Myocyte (in vitro differentiated cells): ENCODE data around the gene EPHB3. TPM values are rescaled to one million over a fixed set of nuclear protein-coding genes. Genes with fewer than 3 reads are reported as not detected.
A peak's percentile ranks its signal among the peaks of the same experiment; 100 is the strongest.

Source experiments
- DNase-seq: peaks from one replicate; pipeline ENCODE4 v3.0.0-alpha.2; 2012; ENCODE audit warnings: low read depth
- total RNA-seq: library from RNA; depleted of rRNA; stranded (reverse); fragments of >200 nt; gene quantifications from 2 replicates; pipeline ENCODE4 v1.2.3, GENCODE V29; 2014

EPHB3 gene
- total RNA-seq, 1 donor from 2014 or later: 23.6 TPM

DNA sequence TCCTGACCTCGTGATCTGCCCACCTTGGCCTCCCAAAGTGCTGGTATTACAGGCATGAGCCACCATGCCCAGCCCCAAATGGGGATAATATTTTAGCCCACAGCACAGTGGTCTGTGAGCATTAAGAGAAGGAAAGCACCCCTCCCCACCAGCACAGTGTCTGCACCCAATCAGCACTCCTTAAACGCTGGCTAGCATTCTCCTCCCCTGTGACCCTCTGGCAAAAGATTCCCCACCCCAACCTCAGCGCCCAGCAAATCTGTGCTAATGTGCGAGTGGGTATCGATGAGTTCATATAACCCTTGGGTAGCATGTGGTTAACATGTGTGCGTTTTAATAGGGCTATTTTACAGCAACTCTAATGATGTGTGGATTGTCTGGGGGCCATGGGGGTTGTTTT lies 18.3 kb upstream of the EPHB3 start:
- no peak for DNase-seq

GRCh38 chr3:184543843-184544512 lies 17.6 kb upstream of the EPHB3 start:
- DNase-seq: peak; percentile 86

DNA sequence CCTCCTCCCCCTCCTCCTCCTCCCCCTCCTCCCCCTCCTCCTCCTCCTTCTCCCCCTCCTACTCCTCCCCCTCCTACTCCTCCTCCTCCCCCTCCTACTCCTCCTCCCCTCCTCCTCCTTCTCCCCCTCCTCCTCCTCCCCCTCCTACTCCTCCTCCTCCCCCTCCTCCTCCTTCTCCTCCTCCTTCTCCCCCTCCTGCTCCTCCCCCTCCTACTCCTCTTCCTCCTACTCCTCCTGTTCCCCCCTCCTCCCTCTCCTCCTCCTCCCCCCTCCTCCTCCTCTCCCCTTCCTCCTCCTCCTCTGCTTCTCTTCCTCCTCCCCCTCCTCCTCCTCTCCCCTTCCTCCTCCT lies 17.1 kb upstream of the EPHB3 start:
- no peak for DNase-seq

GRCh38 chr3:184545769-184546168 lies 15.8 kb upstream of the EPHB3 start:
- DNase-seq: no peak

DNA sequence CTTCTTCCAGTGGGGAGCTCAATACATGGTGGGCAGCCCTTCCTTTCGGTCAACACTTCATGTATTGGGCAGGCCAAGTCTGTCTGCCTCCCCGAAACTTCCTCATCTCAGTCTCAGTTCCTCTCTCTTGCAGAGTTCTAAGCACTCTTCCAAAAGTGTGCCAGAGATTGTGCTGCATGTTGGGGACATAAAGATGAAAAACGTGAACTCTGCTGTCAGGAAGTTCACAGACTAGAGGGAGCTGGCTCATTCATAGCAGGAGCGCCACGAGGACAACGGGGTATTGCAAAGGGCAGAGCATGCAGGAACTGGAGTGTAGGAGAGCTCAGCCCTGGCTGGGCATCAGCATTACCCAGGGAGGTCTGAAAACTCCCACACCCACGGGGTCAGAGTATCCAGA lies 15.3 kb upstream of the EPHB3 start:
- DNase-seq: no peak

- DNase-seq: no peak
These were observed 11.6 kb upstream of the EPHB3 start for GRCh38 chr3:184549796-184550577.

DNA sequence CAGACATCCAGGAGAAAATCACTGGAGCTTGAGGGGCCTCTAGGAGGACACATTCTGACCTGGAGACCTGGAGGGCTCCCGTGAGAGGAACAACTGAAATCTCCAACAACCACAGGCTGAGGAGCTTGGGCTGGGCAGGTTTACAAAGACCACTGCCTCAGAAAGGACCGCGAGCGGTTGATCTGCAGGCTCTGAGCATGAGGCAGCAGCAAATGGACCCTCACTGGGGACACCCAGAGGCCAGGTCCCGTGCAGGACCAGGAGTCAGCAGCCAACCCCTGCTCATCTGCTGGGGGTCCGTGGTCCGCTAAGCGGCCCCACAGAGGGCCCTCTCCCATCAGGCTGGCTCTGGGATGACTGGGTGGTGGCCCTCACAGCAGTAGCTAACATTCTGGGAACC lies 10.5 kb upstream of the EPHB3 start:
- DNase-seq: no peak

DNA sequence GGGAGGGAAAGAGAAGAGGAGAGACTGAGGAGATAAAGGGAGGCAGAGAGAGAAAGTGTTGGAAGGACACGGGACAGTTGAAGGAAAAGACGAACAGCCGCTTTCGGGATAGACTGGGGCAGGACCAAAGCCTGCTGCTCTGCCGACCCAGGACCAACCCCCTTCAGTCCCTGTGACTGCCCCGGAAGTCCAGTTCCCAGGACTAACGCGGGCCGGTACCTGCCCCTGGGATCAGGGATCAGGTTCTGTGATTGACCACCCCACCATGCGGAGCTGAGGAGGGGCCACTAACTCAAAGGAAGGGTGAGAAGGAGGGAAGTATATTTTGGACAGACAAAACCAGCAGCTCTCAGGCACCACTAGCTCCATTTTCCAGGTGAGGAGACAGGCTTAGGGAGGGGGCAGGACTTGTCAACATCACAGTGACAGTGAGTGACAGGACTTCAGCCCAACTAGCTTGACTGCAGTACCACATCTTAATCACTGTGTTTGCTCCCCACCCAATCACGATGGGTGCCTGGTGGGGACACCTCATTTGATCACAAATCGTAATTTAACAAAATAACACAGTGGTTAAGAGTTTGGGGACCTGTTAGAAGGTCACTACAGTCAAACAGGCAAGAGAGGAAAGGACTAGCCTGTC lies 9.8 kb upstream of the EPHB3 start:
- no peak for DNase-seq

DNA sequence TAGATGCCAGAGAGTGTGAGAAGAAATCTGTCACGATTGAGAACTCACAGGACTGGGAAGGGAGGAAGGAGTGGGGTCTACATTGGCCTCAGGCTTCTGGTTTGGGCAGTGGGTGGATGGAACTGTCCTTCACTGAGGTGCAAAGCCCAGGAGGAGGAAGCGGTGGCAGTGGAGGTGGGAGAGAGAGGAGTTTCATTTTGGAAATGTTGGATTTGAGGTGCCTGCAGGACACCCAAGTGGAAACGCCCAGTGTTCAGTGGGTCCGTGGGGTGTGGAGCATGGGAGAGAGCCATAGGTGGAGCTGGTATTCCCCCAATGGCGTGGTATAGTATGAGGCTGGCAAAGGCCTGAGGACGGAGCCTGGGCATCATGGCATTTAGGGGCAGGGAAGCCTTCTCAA lies 9.3 kb upstream of the EPHB3 start:
- no peak for DNase-seq

- DNase-seq: no peak
These were observed 8.7 kb upstream of the EPHB3 start for GRCh38 chr3:184552863-184553262.

- DNase-seq: no peak
These were observed 8.2 kb upstream of the EPHB3 start for GRCh38 chr3:184553385-184553784.

GRCh38 chr3:184554461-184554860 lies 7.1 kb upstream of the EPHB3 start:
- no peak for DNase-seq

DNA sequence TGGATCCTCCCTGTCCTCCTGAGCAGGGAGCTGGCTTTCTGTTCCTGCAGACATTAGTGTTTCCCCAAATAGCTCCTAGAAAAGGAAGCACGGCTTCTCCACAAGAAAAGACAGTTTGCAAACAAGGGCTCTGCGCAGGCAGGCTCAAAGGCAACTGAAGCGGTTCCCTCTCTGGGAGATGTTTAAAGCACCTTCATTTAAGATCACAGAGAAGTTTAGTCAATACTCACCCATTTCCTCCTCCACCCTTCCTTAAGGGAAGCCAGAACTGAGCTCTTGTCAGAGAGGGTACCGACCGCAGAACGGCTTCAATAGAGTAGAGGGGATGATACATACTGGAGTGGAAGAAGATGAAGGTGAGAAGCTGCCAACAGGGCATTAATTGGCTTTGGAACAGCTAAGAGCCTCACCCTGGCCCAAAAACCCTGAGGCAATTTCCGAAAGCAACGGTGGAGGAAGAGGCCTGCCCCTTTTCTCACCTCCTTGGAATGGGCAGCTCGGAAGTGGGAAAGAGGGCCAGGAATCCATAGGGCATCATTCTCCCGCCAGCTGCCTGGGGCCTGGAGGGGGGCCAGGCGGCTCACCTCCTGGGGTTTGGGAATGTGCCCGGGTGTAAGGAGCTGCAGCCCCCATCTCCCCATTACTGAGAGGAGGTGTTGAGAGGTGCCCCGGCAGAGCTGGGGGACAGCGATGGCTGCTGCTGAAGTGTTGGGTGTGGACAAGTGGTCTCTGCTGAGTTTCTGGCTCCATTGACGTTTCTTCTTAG lies 4.8 kb upstream of the EPHB3 start:
- DNase-seq: no peak

GRCh38 chr3:184557348-184557950 lies 4.1 kb upstream of the EPHB3 start:
- DNase-seq: no peak

DNA sequence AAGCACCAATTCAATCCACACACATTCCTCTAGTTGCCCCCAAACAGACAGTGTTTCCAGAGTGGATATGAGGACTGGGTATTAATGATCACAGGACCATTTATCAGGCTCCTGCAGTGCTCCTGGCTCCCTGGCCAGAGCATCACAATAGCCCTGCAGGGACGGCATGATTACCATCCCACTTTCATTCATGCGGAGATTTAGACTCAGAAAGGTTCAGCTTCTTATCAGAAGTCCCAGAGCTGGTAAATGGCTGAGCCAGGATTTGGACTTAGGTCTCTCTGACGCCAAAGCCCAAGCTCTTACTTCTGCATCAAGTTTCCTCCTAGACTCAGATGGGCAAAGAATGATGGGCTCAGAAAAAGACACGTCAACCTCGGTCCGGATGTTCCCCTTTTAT lies 2.9 kb upstream of the EPHB3 start:
- DNase-seq: no peak

DNA sequence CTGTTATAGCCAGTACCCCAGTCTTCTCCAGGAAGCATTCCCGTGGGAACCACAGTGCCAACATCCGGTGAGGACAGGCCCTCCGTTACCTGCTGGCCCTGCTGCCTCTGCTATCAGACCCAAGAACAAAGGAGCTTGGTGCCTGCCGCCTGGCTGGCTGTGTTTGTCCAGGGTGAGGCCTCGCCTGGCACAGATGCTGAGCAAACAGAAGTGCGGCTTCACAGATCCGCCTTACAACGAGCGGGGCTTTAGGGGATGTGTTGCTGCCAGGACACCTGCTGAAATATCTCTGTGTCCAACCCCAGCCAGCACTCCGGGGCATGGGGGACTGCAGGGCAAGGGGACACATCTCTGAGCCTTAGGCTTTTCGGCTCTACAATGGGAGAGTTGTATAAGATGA lies 2.2 kb upstream of the EPHB3 start:
- DNase-seq: no peak

- no peak for DNase-seq
These were observed 1.1 kb upstream of the EPHB3 start for GRCh38 chr3:184560531-184560930.

- DNase-seq: no peak
These were observed 610 bp downstream of the EPHB3 start for GRCh38 chr3:184561913-184562877.

DNA sequence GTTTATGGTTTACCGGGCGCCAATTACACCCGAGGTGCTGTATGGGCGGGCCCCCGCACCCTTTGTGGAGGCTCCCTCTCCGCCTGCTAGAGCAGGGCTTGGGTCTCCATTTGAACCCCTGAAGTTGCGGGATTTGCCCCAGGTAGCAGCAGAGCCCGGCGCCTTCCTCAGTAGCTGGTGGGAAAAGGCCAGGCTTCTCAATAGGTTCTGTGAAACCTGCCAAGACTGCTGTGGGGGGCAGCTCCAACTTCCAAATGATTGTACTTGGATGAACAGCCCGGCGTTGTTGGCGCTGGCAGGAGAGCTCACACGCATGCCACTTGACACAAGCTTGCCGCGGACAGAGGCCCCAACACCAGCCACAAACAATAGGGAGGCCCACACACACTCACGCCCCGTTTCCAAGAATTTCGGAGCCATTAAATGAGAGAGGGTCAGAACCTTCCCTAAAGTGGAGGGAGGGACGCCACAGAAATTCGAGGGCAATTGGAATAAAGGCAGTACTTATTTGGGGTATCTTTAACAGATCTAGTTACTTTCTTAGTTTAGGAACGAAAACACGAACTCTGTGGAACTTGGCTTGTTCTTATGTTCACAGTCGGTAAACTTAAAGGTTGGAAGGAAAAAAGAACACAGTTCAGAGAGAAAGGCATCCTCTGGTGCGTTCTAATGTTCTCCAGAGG lies 1.4 kb downstream of the EPHB3 start:
- no peak for DNase-seq

- DNase-seq: no peak
These were observed 2.0 kb downstream of the EPHB3 start for GRCh38 chr3:184563561-184563925.
